ENCODE measurements around the gene CDC23. TPM values are rescaled to one million over a fixed set of nuclear protein-coding genes. Genes with fewer than 3 reads are reported as not detected.

CDC23 gene
- total and polyA plus RNA-seq, 2 of the 4 experiments (the other 2 are of a cell fraction): 21.1 to 28.0 TPM

GRCh38 chr5:138213161-138214029, at the start of gene CDC23 (continued):
- no peak for TF ChIP-seq ELK1 (IDR thresholded peaks at IDR 0.05; ENCODE audit: borderline replicate concordance, low read depth, low read length)
- TF ChIP-seq RCOR1 (IDR thresholded peaks at IDR 0.05; ENCODE audit: insufficient replicate concordance, low read length): no peak
- TF ChIP-seq NFE2L2 (IDR thresholded peaks at IDR 0.05; ENCODE audit: low read depth, low read length): no peak
